Eye (tissue), 1 donor: Measurements from ENCODE around the gene CEACAM7.

Experiments used
- DNase-seq: peaks from one replicate; pipeline ENCODE4 v3.0.0-alpha.2; 2015

CEACAM7 gene

GRCh38 chr19:41646589-41647204 is 41.4 kb downstream of the CEACAM7 start:
- DNase-seq = no peak

GRCh38 chr19:41641879-41642485 is 46.1 kb downstream of the CEACAM7 start:
- peak; percentile 71 for DNase-seq

GRCh38 chr19:41638641-41639081 is 49.4 kb downstream of the CEACAM7 start:
- DNase-seq = no peak

GRCh38 chr19:41637484-41637883 is 50.6 kb downstream of the CEACAM7 start:
- DNase-seq = no peak

GRCh38 chr19:41627966-41628675 is 59.9 kb downstream of the CEACAM7 start:
- no peak for DNase-seq

DNA sequence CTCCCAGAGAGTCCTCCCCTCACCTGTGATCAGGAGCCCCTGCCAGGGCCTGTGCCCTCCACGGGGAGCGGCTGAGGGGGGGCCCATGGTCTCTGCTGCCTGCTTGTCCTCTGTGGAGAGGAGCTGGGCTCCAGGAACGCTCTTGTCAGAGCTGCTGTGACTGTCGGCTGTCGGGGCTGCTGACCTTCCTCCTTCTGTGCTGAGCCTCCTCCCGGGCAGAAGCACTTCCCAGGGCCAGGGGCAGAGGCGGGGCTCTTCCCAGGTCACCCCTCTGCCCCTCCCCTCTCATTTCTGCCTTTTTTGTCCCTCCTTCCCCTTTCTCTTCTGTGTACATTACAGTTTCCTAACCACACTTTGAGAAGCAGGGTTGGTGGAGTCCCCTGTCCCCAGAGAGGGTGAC is 61.2 kb downstream of the CEACAM7 start, which contains the start of gene CEACAM4:
TSS of gene CEACAM4 (minus strand) at position 198 of the 400 bp plus-strand sequence. CDS start at position 87, 111 bp downstream.
- DNase-seq = no peak

DNA sequence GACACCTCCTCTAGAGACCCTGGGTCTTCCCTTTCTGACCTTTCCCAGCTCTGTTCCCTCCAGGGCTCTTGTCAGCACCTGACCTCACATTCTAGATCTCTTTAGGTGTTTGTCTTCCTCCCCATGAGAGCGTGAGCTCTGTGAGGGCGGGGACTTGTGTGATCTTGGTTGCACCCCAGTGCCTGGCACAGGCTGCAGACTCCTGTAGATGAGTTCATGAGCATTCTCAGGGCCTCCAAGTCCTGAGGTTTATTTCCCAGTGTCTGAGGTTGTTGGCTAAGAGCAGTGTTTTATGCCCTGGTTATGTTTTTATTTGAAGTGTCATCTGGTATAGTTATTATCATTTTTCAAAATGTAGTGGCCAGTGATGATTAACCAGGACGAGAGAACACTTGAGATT is 61.8 kb downstream of the CEACAM7 start:
- no peak for DNase-seq

DNA sequence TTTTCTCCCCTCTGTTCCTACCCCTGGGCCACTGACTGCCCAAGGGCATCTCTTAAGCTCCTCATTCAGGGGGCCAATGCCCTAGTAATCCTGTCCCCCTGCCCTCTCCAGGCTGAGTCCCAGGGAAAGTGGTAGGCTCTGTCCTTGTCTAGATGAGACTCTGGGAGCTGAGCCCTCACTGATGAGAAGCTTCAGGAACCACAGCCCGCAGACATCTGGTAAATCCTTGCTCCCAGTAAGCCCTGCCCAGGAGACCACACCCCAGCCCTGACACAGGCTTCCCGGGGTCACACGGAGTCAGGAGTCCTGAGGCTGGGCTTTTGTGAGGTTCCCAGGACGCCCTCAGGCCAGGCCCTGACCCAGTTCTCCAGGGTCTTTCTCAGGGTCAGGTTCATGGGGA is 63.1 kb downstream of the CEACAM7 start:
- no peak for DNase-seq

GRCh38 chr19:41624515-41624914 is 63.6 kb downstream of the CEACAM7 start:
- DNase-seq = no peak

DNA sequence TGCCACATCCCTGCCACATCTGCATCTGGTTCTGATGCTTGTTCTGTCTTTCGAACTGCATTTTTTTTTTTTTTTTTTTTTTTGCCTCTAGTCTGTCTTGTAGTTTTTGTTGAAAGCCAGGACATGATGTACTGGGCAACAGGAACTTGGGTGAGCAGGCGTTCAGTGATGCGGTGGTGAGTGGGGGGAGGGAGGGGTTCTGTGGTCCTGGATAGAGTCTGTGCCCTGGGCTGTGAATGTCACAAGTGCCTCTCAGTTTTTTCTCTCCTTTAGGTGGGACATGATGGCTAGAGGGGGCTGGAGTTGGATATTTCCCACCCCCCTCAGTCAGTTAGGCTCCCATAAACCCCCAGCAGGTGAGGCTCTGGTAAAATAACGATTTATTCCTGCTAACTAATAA is 64.7 kb downstream of the CEACAM7 start:
- no peak for DNase-seq
